ENCODE measurements around the gene KIAA1671. TPM values are rescaled to one million over a fixed set of nuclear protein-coding genes. Genes with fewer than 3 reads are reported as not detected.

The KIAA1671 gene
- polyA plus RNA-seq, 1 of the 3 experiments (the other 2 are of a cell fraction), result 7.4 TPM

GRCh38 chr22:25219948-25220442, 267.5 kb downstream of the KIAA1671 start:
- no peaks in the 10 kb centered on the region for H3K79me2 ChIP-seq (ENCODE audit: insufficient read depth)
- no peak overlapping the region for H3K9ac ChIP-seq
- no peak for DNase-seq
- no peak overlapping the region for H2AFZ ChIP-seq (ENCODE audit: low read depth)
- H3F3A ChIP-seq (replicated peaks; ENCODE audit: insufficient read depth), result no peaks in the 10 kb centered on the region
- 56% methylated on average over 4 of the region's 4 CpGs for WGBS (ENCODE audit: low lambda C conversion rate)
- no peak overlapping the region for H3K4me3 ChIP-seq (ENCODE audit: low read depth in 2 of 2, low read length in 1 of 2)
- H3K9me3 ChIP-seq, result no peaks in the 10 kb centered on the region
- ChIA-PET CTCF (interaction anchor here (0.5 to 2.7 kb wide), 5 partner anchors 17 to 1130 kb away, joined by 3 to 9 read pairs (median 4); no protein-coding TSS in a partner anchor), POLR2A (no interaction called here)
- H3K4me2 ChIP-seq, result no peak overlapping the region
- no peaks in the 10 kb centered on the region for H4K20me1 ChIP-seq (ENCODE audit: insufficient read depth)
- no peaks in the 10 kb centered on the region for H3K36me3 ChIP-seq (replicated peaks in 1 of 2; ENCODE audit: control insufficient read depth in 1 of 2, insufficient read depth in 2 of 2, low read length in 1 of 2)
- TF ChIP-seq CTCF (IDR thresholded peaks at IDR 0.05), result no peak
- TF ChIP-seq MXI1 (IDR thresholded peaks at IDR 0.05; ENCODE audit: low read depth, low read length), result no peak
- TF ChIP-seq RAD21 (IDR thresholded peaks at IDR 0.05; ENCODE audit: low read length), result no peak
- TF ChIP-seq RXRA (IDR thresholded peaks at IDR 0.05; ENCODE audit: borderline replicate concordance, low read depth), result no peak
- TF ChIP-seq, protein P1, sequence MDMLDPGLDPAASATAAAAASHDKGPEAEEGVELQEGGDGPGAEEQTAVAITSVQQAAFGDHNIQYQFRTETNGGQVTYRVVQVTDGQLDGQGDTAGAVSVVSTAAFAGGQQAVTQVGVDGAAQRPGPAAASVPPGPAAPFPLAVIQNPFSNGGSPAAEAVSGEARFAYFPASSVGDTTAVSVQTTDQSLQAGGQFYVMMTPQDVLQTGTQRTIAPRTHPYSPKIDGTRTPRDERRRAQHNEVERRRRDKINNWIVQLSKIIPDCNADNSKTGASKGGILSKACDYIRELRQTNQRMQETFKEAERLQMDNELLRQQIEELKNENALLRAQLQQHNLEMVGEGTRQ (IDR thresholded peaks at IDR 0.05; ENCODE audit: borderline replicate concordance, low read depth, low read length), result no peak
- TF ChIP-seq POLR2AphosphoS5 (IDR thresholded peaks at IDR 0.05; ENCODE audit: low read depth, low read length), result no peak
- no peak for TF ChIP-seq GABPA (IDR thresholded peaks at IDR 0.05; ENCODE audit: low read depth)
- TF ChIP-seq FOXJ3 (CRISPR knock-in tag; IDR thresholded peaks at IDR 0.05), result no peak
- no peak for TF ChIP-seq NFIC (IDR thresholded peaks at IDR 0.05; ENCODE audit: borderline replicate concordance)
- no peak for TF ChIP-seq CHD2 (IDR thresholded peaks at IDR 0.05; ENCODE audit: low read length, partially characterized antibody)
- TF ChIP-seq ELF1 (IDR thresholded peaks at IDR 0.05), result no peak
- no peak for TF ChIP-seq SMC3 (IDR thresholded peaks at IDR 0.05; ENCODE audit: low read depth, low read length)
- no peak for TF ChIP-seq GATA2 (CRISPR knock-in tag; IDR thresholded peaks at IDR 0.05)
- no peak for TF ChIP-seq TEAD4 (IDR thresholded peaks at IDR 0.05; ENCODE audit: borderline replicate concordance, insufficient read depth)
- TF ChIP-seq FOSL2 (IDR thresholded peaks at IDR 0.05; ENCODE audit: borderline replicate concordance, low read depth), result no peak
- no peak overlapping the region; a peak in 1 of 4 replicates for H3K27ac ChIP-seq (ENCODE audit: low read depth in 2 of 2, low read length in 1 of 2)
- H3K27me3 ChIP-seq (ENCODE audit: insufficient read depth), result no peaks in the 10 kb centered on the region
- no peaks in the 10 kb centered on the region for H3K9me2 ChIP-seq
- peaks cover 0 to 10% of the 10 kb centered on the region in 2 experiments; a peak in 1 of 4 replicates for H3K4me1 ChIP-seq (ENCODE audit: control insufficient read depth in 1 of 2, insufficient read depth in 2 of 2, low read depth in 1 of 2, low read length in 1 of 2)

GRCh38 chr22:25221790-25222189, 269.3 kb downstream of the KIAA1671 start:
- Histone ChIP-seq H3K4me2 (no peak overlapping the region), H4K20me1 (ENCODE audit: insufficient read depth) (no peaks in the 10 kb centered on the region), H3K27ac (ENCODE audit: low read depth in 2 of 2, low read length in 1 of 2) (no peak overlapping the region), H2AFZ (ENCODE audit: low read depth) (no peak overlapping the region), H3K4me1 (ENCODE audit: control insufficient read depth in 1 of 2, insufficient read depth in 2 of 2, low read depth in 1 of 2, low read length in 1 of 2) (peaks cover 0 to 10% of the 10 kb centered on the region in 2 experiments; a peak in 1 of 4 replicates), H3K36me3 (replicated peaks in 1 of 2; ENCODE audit: control insufficient read depth in 1 of 2, insufficient read depth in 2 of 2, low read length in 1 of 2) (no peaks in the 10 kb centered on the region), H3F3A (replicated peaks; ENCODE audit: insufficient read depth) (no peaks in the 10 kb centered on the region), H3K4me3 (ENCODE audit: low read depth in 2 of 2, low read length in 1 of 2) (no peak overlapping the region), H3K79me2 (ENCODE audit: insufficient read depth) (no peaks in the 10 kb centered on the region), H3K27me3 (ENCODE audit: insufficient read depth) (no peaks in the 10 kb centered on the region; the same call in 1 of the 2 replicates), H3K9me3 (no peaks in the 10 kb centered on the region), H3K9me2 (no peaks in the 10 kb centered on the region), H3K9ac (no peak overlapping the region)
- DNase-seq, result no peak
- ChIA-PET POLR2A (no interaction called here), CTCF (no interaction called here)
- TF ChIP-seq RFX5 (IDR thresholded peaks at IDR 0.05; ENCODE audit: low read length) (no peak), NRF1 (IDR thresholded peaks at IDR 0.05; ENCODE audit: low read depth, low read length) (no peak), IRF3 (IDR thresholded peaks at IDR 0.05; ENCODE audit: low read depth, low read length) (no peak), FOSL2 (IDR thresholded peaks at IDR 0.05; ENCODE audit: borderline replicate concordance, low read depth) (no peak), ELF1 (IDR thresholded peaks at IDR 0.05) (no peak), EZH2phosphoT487 (IDR thresholded peaks at IDR 0.05; ENCODE audit: borderline replicate concordance, low read depth) (no peak), JUND (IDR thresholded peaks at IDR 0.05) (no peak), FOXJ3 (CRISPR knock-in tag; IDR thresholded peaks at IDR 0.05) (no peak), YY1 (IDR thresholded peaks at IDR 0.05; ENCODE audit: low read depth) (no peak), TAF1 (IDR thresholded peaks at IDR 0.05; ENCODE audit: borderline replicate concordance, low read depth, low read length) (no peak), GATA2 (CRISPR knock-in tag; IDR thresholded peaks at IDR 0.05) (no peak), TEAD4 (IDR thresholded peaks at IDR 0.05; ENCODE audit: borderline replicate concordance, insufficient read depth) (no peak)
- TF ChIP-seq, protein P2, sequence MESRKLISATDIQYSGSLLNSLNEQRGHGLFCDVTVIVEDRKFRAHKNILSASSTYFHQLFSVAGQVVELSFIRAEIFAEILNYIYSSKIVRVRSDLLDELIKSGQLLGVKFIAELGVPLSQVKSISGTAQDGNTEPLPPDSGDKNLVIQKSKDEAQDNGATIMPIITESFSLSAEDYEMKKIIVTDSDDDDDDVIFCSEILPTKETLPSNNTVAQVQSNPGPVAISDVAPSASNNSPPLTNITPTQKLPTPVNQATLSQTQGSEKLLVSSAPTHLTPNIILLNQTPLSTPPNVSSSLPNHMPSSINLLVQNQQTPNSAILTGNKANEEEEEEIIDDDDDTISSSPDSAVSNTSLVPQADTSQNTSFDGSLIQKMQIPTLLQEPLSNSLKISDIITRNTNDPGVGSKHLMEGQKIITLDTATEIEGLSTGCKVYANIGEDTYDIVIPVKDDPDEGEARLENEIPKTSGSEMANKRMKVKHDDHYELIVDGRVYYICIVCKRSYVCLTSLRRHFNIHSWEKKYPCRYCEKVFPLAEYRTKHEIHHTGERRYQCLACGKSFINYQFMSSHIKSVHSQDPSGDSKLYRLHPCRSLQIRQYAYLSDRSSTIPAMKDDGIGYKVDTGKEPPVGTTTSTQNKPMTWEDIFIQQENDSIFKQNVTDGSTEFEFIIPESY (IDR thresholded peaks at IDR 0.05; ENCODE audit: borderline replicate concordance, low read depth), result no peak
- 28% methylated on average over 5 of the region's 8 CpGs for WGBS (ENCODE audit: low lambda C conversion rate)
